ENCODE results near the gene GNRH2. TPM values are rescaled to one million over a fixed set of nuclear protein-coding genes. Genes with fewer than 3 reads are reported as not detected.

The GNRH2 gene
- total RNA-seq, 4 donors from 2014 or later = not detected

DNA sequence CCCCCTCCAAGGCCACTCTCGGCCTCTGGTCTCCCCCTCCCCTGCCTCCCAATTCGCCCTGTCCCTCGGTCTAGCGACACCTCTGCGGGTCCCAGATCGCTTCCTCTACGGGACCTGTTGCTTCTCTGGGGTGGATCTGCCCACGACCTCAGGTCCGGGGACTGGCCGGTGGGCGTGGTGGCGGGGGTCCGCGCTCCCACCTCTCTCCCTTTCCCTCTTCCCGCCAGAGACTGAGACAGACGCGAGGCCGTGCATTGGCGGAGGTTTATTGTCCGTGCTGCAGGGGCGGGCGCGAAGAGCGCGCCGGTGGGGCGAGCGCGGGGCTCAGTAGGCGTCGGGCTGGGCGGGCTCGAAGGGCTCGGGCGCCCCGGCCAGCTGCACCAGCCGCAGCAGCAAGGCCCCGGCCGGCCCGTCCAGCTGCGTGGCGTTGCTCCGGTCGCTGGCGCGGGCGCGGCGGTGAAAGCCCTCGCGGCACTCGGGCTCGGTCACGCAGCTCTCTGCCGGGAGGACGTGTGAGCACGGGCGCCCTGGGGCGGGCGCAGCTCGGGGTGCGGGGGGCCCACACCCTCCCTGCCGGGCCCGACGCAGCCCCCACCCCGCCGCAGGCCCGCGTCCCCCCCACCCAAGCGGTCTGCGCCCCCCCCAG is 39.0 kb downstream of the GNRH2 start:
- no peak for TF ChIP-seq POLR2A (IDR thresholded peaks at IDR 0.05)
- TF ChIP-seq, protein P1, sequence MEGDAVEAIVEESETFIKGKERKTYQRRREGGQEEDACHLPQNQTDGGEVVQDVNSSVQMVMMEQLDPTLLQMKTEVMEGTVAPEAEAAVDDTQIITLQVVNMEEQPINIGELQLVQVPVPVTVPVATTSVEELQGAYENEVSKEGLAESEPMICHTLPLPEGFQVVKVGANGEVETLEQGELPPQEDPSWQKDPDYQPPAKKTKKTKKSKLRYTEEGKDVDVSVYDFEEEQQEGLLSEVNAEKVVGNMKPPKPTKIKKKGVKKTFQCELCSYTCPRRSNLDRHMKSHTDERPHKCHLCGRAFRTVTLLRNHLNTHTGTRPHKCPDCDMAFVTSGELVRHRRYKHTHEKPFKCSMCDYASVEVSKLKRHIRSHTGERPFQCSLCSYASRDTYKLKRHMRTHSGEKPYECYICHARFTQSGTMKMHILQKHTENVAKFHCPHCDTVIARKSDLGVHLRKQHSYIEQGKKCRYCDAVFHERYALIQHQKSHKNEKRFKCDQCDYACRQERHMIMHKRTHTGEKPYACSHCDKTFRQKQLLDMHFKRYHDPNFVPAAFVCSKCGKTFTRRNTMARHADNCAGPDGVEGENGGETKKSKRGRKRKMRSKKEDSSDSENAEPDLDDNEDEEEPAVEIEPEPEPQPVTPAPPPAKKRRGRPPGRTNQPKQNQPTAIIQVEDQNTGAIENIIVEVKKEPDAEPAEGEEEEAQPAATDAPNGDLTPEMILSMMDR (IDR thresholded peaks at IDR 0.05 in 4 of 5, conservative IDR thresholded peaks at IDR 0.05 in 1 of 5) = no peak
- Histone ChIP-seq H3K27me3 (peaks cover 5 to 15% (median 10%) of the 10 kb centered on the region in 3 donors), H3K27ac (no peak overlapping the region), H3K4me3 (peak overlapping the region in 2 of 4 donors; percentile 2 to 28), H3K4me1 (peaks cover 11% of the 10 kb centered on the region in 2 donors), H3K36me3 (no peaks in the 10 kb centered on the region), H3K9me3 (no peaks in the 10 kb centered on the region)
- intact Hi-C loops (cut with DNase I; ENCODE audit: low total_unique reads) (no loop called here), in situ Hi-C loops (cut with MboI; ENCODE audit: low sequenced_read_pairs in 4 of 4) (no loop called here)
- DNase-seq (no peak), ATAC-seq (no peak)

DNA sequence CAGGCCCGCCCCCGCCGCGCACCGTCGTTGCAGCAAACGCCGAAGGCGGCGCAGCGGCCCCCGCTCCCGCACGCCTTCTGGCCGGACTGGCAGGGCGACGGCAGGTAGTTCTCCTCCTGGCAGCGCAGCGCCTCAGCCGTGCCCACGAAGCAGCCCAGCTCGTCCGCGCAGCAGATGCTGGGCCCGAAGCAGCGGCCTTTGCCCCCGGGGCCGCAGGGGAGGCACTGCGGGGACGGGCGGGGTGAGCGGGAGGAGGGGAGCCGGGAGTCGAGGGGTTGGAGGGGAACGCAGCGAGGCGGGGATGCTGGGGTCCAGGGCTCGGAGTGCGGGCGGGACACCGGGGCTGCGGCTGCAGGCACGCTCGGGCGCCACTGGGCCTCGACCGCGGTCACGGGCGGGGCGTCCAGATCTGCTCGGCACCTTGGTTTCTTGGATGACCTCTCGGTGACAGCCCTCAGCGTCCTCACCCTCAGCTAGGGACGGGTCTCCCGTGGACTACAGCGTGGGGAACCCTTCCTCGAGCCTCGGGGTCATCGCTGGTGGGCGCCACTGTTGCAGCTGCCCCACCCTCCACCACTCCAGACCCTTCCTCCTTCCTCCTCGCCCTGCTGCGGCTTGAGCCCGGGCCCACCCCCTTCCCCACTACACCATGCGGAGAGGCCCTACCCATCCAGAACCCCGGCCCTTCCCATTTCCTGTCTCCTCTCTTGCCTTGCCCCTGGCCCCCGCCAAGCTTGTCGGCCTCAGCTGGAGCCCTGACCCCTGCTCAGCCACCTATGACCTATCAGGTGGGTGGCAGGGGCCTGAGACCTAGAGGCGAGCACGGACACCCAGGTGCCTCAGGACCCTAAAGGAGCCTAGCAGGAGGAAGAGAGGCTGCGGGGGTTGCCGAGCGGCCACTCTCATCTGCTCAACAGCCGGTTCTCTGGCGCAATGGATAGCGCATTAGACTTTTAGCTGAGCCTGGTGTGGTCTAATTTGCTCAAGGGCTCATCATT is 39.8 kb downstream of the GNRH2 start:
- peaks cover 5 to 15% (median 10%) of the 10 kb centered on the region in 3 donors for H3K27me3 ChIP-seq
- DNase-seq = no peak
- no peak for ATAC-seq

DNA sequence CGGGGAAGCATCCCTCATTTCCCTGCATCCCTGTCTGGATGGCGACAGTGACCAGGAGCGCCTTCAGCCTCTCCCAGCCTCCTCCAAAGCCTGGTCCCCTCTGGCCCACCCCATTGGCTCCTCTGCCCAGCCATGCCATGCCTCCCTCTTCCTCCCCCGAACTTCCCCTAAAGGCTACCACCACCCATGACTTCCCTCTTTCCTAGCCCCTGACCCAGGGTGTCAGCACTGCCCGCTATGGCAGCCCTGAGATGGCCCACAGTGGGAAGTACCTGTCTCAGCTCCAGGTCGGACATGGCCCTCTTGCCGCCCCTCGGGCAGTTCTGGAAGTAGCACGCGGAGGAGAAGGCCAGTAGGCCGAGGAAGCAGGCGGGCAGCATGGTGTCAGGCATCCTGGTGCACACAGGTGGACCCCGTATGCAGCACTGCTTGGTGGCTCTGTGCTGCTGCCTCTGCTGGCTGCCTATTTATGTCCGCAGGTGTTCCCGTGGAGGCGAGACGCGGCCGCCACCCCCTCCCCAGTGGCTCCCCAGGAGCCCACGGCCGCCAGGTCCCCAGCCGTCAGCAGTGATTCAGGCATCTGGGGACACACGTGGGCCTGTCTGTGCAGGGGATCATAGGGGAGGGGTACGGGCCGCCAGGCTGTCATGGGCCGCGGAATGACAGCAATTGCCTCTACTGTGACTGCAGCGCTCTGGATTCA is 41.0 kb downstream of the GNRH2 start, which contains the start of gene AVP:
Gene AVP, minus strand, starts transcription at position 442 of the 703 bp plus-strand sequence. Its CDS starts 50 bp downstream, at position 392.
- no peaks in the 10 kb centered on the region for H3K36me3 ChIP-seq
- peaks cover 5 to 15% (median 10%) of the 10 kb centered on the region in 3 donors for H3K27me3 ChIP-seq
- ATAC-seq = no peak
- no peak for TF ChIP-seq POLR2A (IDR thresholded peaks at IDR 0.05)
- TF ChIP-seq, protein P1 (IDR thresholded peaks at IDR 0.05 in 4 of 5, conservative IDR thresholded peaks at IDR 0.05 in 1 of 5) = no peak
- no peak for DNase-seq
- no peak within 1 kb of the TSS for H3K27ac ChIP-seq
- intact Hi-C loops (cut with DNase I; ENCODE audit: low total_unique reads) = no loop called here
- in situ Hi-C loops (cut with MboI; ENCODE audit: low sequenced_read_pairs in 4 of 4) = no loop called here
- peaks cover 11% of the 10 kb centered on the region in 2 donors for H3K4me1 ChIP-seq
- no peak within 1 kb of the TSS for H3K4me3 ChIP-seq
- H3K9me3 ChIP-seq = no peaks in the 10 kb centered on the region

More for the DNA sequence above, 39.8 kb downstream of the GNRH2 start:
- TF ChIP-seq, protein P1 (IDR thresholded peaks at IDR 0.05 in 4 of 5, conservative IDR thresholded peaks at IDR 0.05 in 1 of 5) = no peak
- no peak for TF ChIP-seq POLR2A (IDR thresholded peaks at IDR 0.05)
- Histone ChIP-seq H3K9me3 (no peaks in the 10 kb centered on the region), H3K27ac (no peak overlapping the region), H3K4me1 (peaks cover 11% of the 10 kb centered on the region in 2 donors), H3K36me3 (no peaks in the 10 kb centered on the region), H3K4me3 (peak overlapping the region in 2 of 4 donors; percentile 28 to 38)
- in situ Hi-C loops (cut with MboI; ENCODE audit: low sequenced_read_pairs in 4 of 4) = no loop called here
- intact Hi-C loops (cut with DNase I; ENCODE audit: low total_unique reads) = no loop called here

DNA sequence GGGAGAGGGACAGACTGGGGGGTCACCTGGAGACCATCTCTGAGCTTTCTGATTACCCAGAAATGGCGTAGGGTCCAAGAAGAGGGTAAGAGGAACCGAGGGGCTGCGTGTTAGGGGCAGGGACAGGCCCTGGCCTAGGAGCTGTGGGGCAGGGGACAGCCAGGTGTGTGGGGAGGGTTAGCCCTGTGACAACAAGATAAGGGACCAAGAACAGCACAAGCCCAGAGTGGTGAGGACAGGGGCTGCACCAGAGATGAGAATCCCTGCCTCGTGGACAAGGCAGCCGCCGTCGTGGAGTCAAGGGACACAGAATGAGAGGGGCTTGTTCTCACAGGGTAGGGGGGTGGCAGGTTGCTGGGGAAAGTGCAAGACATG is 41.6 kb downstream of the GNRH2 start:
- TF ChIP-seq POLR2A (IDR thresholded peaks at IDR 0.05) = no peak
- TF ChIP-seq, protein P1 (IDR thresholded peaks at IDR 0.05 in 4 of 5, conservative IDR thresholded peaks at IDR 0.05 in 1 of 5) = no peak
- H3K4me1 ChIP-seq = peaks cover 11% of the 10 kb centered on the region in 2 donors
- H3K27me3 ChIP-seq = peaks cover 5 to 15% (median 10%) of the 10 kb centered on the region in 3 donors
- DNase-seq (no peak), ATAC-seq (no peak)
- no peak overlapping the region for H3K4me3 ChIP-seq
- intact Hi-C loops (cut with DNase I; ENCODE audit: low total_unique reads) = no loop called here
- H3K27ac ChIP-seq = no peak overlapping the region
- no peaks in the 10 kb centered on the region for H3K9me3 ChIP-seq
- in situ Hi-C loops (cut with MboI; ENCODE audit: low sequenced_read_pairs in 4 of 4) = no loop called here
- H3K36me3 ChIP-seq = no peaks in the 10 kb centered on the region

Measured in gastrocnemius medialis (tissue), 4 donors.